Activated CD4-positive, alpha-beta T cell treated with anti-CD3 and anti-CD28 coated beads, Interleukin-2, amount 50 U/mL, for 48 hours (primary cell): ENCODE data around the gene GLMP.
"Not testable (repeated sequence)": the region's sequence is repeated elsewhere in the genome, so short reads cannot be mapped to it uniquely, and the experiment has no call there.

Source experiments
- DNase-seq, 2 experiments: peaks; one replicate each; pipeline ENCODE4 v3.0.0-alpha.2; 2020

The GLMP gene, protein sequence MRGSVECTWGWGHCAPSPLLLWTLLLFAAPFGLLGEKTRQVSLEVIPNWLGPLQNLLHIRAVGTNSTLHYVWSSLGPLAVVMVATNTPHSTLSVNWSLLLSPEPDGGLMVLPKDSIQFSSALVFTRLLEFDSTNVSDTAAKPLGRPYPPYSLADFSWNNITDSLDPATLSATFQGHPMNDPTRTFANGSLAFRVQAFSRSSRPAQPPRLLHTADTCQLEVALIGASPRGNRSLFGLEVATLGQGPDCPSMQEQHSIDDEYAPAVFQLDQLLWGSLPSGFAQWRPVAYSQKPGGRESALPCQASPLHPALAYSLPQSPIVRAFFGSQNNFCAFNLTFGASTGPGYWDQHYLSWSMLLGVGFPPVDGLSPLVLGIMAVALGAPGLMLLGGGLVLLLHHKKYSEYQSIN

GRCh38 chr1:156295391-156295947, at the start of gene GLMP:
GLMP (minus strand) TSS chr1:156295679; CDS start chr1:156295645, 34 bp downstream.
- DNase-seq, result peak; percentile 53 to 64

- no peak for DNase-seq
Measured at GRCh38 chr1:156344409-156344808, 48.9 kb upstream of the GLMP start.

- no peak for DNase-seq
Measured at GRCh38 chr1:156342166-156342955, 46.9 kb upstream of the GLMP start.

DNA sequence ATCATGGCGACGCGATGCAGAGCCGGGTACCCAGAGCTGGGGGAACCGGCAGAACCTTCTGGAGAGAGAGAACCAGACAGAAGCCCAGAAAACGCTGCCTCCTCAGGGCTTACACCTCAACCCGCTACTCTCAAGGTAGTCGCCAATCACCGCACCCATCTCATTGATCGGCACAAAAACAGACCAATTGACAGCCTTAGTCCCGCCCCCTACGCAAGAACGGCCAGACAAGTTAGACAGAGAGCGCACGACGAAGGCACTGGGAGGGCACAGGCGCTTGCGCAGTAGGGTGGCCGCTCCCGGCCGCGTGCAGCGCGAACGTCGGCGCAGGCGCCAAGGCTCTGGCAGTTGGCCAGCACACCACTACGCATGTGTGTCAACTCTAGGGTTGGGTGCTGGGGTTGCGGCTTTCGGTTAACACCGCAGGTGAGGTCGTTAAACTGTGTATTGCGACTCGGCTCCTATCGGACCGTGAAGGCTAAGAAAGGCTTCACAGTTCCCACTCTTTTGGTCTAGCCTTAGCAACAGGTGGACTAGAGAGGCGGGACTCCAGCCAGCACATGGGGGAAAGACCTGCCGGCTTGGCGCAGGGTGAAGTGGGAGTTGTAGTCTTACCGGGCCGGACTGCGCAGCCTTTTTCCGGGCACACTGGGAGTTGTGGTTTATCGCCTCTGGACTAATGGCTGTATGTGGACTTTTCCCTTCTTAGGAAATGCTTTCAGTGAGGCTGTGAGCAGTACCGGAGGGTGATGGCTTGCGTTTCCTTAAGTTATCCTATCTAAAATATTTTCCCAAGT, 42.9 kb upstream of the GLMP start, which contains the start of the genes CCT3 and TSACC:
TSS of gene CCT3 (minus strand) at position 113 of the 797 bp plus-strand sequence. CDS start at position 5, 108 bp downstream.
TSS of gene TSACC (plus strand) at position 347 of the 797 bp plus-strand sequence. CDS start 1,232 bp downstream, outside the sequence.
- DNase-seq, result peak; percentile 99

DNA sequence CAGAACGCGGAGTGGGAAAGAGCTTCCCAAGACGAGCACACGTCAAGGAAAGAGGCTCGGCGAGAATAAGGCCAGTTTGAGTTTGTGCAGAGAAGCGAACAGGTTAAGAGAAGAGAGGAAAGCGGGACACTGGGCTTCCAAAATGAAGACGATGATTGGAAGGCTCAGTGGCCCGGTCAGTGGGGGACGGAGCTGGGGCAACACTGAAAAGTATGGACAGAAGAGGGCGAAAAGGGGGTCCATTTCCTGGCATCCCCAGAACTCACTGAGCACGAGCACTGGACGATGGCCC, 42.4 kb upstream of the GLMP start:
- DNase-seq, result no peak

- DNase-seq, result peak; percentile 15 to 38
Measured at GRCh38 chr1:156337052-156337887, 41.8 kb upstream of the GLMP start.

DNA sequence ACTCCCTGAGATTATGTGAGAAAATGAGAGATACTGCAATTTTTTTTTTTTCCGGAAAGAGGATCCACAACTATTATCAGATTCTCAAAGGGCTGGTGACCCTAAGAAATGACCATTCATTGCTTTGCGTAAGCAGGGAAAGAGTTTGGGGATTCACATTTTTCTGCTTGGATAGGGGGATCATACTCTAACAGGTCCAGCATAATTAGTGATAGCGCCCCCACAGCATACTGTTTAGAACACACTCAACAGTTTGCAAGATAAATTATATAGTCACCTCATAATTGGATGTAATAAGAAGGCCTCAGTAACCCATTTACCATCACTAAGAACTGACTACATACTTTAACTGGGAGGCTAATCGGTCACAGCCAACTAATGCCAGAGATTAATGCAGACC, 40.8 kb upstream of the GLMP start:
- DNase-seq, result no peak

DNA sequence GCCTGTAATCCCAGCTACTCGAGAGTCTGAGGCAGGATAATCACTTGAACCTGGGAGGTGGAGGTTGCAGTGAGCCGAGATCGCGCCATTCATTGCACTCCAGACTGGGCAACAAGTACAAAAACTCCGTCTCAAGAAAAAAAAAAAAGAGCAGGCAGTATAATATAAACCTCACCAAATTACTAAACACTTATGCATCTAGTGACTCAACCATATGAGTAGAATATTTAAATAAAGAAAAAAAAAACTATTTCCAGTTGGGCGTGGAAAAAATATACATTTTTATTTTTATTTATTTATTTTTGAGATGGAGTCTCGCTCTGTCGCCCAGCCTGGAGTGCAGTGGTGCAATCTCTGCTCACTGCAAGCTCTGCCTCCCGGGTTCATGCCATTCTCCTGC, 27.7 kb upstream of the GLMP start:
- not testable (repeated sequence) for DNase-seq

GRCh38 chr1:156320560-156320959, 25.1 kb upstream of the GLMP start:
- DNase-seq, result no peak

DNA sequence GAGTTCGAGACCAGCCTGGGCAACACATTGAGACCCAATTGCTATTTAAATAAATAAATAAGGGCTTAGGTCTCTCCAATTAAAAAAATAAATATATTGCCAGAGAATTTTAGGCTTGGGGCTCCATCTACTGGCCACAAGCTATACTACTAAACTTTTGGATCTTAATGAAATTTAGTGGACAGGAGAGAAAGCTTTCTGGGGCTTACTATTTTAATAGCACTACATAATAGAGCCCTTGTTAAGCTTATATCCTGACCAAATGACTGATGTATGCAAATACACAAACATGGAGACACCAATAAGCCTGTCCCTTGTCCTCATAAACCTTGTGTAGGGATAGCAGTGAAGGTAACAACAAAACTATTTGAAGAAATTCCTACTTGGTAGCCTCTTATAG, 24.2 kb upstream of the GLMP start:
- peak in 1 of 2 experiments; percentile 12 for DNase-seq

DNA sequence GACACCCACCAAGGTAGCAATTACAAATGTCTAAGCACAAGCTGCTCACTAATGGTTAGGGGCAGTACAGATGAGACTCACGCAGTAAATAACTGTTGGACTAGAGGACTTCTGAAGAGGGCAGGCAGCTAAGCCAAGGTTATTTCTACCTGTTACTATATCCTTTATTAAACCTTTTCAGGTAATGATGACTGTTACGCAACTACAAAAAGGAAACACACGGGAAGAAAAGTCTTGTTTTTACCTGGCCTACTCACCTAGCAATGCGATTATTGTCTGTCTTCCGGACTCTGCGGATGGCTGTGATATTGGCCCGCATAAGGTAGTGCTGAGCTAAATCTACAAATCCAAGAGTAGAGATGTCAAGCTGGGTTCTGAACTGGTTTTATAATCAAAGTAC, 21.4 kb upstream of the GLMP start:
- no peak for DNase-seq

DNA sequence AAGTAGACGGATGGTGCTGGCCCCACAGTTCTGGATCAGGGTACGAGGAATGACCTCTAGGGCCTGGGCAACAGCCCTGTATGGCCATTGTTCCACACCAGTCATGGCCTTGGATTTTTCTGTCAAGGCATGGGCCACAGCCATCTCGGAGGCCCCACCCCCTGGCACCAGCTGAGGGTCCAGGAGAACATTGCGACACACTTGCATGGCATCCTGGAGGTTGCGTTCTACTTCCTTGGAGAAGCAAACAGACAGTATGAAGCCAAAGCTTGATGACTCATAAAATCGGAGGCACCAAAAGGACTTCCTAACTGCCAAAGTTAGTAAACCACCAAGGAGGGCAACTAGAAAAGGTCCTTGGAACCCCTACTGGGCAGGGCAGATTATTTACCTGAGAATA, 15.5 kb upstream of the GLMP start:
- DNase-seq, result no peak

- no peak for DNase-seq
Measured at GRCh38 chr1:156308078-156308477, 12.6 kb upstream of the GLMP start.

DNA sequence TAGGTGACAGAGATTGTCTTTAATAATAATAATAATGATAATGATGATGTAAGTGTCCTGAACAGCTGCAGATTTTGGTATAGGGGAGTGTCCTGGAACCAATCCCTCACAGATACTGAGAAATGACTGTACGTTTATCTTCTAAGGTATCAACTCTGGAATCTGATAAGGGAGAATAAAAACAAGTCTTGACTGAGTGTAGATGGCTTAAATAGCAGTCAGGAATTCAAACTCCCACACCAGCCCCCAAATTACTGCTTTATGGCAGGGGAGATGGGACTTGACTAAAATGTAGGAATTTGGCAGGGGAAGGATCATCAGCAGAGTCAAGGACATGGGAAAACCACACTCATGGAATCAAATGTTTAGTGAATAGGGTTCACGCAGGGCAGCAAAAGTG, 9.7 kb upstream of the GLMP start:
- DNase-seq, result no peak

- DNase-seq, result no peak
Measured at GRCh38 chr1:156303241-156303640, 7.8 kb upstream of the GLMP start.

GRCh38 chr1:156298852-156299357, 3.4 kb upstream of the GLMP start, which contains the start of gene VHLL:
VHLL (minus strand) TSS chr1:156299307; CDS start chr1:156299189, 118 bp downstream.
- DNase-seq, result no peak

GRCh38 chr1:156293895-156294294, 1.6 kb downstream of the GLMP start:
- DNase-seq, result no peak

- DNase-seq, result no peak
Measured at GRCh38 chr1:156293098-156293434, 2.4 kb downstream of the GLMP start.

- no peak for DNase-seq
Measured at GRCh38 chr1:156291226-156292061, 4.0 kb downstream of the GLMP start.

- no peak for DNase-seq
Measured at GRCh38 chr1:156289857-156290256, 5.6 kb downstream of the GLMP start.

DNA sequence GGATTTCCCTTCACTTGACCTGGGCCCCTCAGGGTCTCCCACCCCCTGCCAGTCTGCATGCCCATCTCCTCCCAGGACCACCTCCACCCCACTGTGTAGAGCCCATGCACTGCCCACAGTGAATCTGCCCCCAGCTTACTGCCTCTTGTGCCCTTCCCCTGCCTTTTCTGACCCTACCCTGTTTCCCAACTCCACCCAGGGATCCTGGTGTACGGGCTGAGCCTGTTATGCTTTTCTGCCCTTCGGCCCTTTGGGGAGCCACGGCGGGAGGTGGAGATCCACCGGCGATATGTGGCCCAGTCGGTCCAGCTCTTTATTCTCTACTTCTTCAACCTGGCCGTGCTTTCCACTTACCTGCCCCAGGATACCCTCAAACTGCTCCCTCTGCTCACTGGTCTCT, 9.4 kb downstream of the GLMP start:
- DNase-seq, result no peak
